Sciatic nerve (tissue), 2 donors: ENCODE results near the gene PRKD3. TPM values are rescaled to one million over a fixed set of nuclear protein-coding genes. Genes with fewer than 3 reads are reported as not detected.

Experiments used
- ATAC-seq: fragments of 200-7000 bp; cut with Tn5 transposase; one replicate; pipeline ENCODE4 v1.9.1; 2020; ENCODE audit warnings: mild to moderate bottlenecking, moderate library complexity
- DNase-seq: peaks from one replicate; pipeline ENCODE4 v3.0.0-alpha.2; 2020; ENCODE audit warnings: low spot score
- intact Hi-C: fragments of 100-400 bp; cut with DNase I; formaldehyde crosslinking; loops from one replicate; pipeline ENCODE4 v1.14.2; 2022
- total RNA-seq: library from RNA; stranded (reverse); fragmentation: NEBNext Ultra II Directional; extraction: Animal tissue kit (Norgen Biotek cat#: 25700); gene quantifications from one replicate; pipeline ENCODE4 v1.2.1, GENCODE V29; 2021
- donor health status: DM: no; HTN: no; CAD: no.
- donor health status: DM: no; HTN: no; CAD: no.

The PRKD3 gene
- total RNA-seq: 57.2 TPM

- intact Hi-C loops: no loop called here
- ATAC-seq (peak; percentile 91), DNase-seq (no peak)
Measured at GRCh38 chr2:37324786-37325624, at the start of gene PRKD3. Gene PRKD3 (minus strand): TSS chr2:37324833. CDS start chr2:37316524, 8,309 bp downstream.

GRCh38 chr2:37372000-37372399, 47.4 kb upstream of the PRKD3 start:
- intact Hi-C loops: no loop called here
- DNase-seq (no peak), ATAC-seq (no peak)

- ATAC-seq (no peak), DNase-seq (no peak)
- intact Hi-C loops: no loop called here
Measured at GRCh38 chr2:37370666-37371065, 46.0 kb upstream of the PRKD3 start.

- ATAC-seq: no peak
- DNase-seq: no peak
- intact Hi-C loops: no loop called here
Measured at GRCh38 chr2:37367984-37368383, 43.4 kb upstream of the PRKD3 start.

GRCh38 chr2:37367310-37367709, 42.7 kb upstream of the PRKD3 start:
- ATAC-seq (no peak), DNase-seq (no peak)
- intact Hi-C loops: no loop called here

- intact Hi-C loops: no loop called here
- ATAC-seq (no peak), DNase-seq (no peak)
Measured at GRCh38 chr2:37366773-37367172, 42.1 kb upstream of the PRKD3 start.

- ATAC-seq (no peak), DNase-seq (no peak)
- intact Hi-C loops: no loop called here
Measured at GRCh38 chr2:37365669-37366068, 41.0 kb upstream of the PRKD3 start.

- DNase-seq (no peak), ATAC-seq (no peak)
- intact Hi-C loops: no loop called here
Measured at GRCh38 chr2:37364351-37364750, 39.7 kb upstream of the PRKD3 start.

- DNase-seq (no peak), ATAC-seq (no peak)
- intact Hi-C loops: no loop called here
Measured at GRCh38 chr2:37361994-37362698, 37.5 kb upstream of the PRKD3 start.

- intact Hi-C loops: no loop called here
- DNase-seq (no peak), ATAC-seq (no peak)
Measured at GRCh38 chr2:37361216-37361815, 36.7 kb upstream of the PRKD3 start.

GRCh38 chr2:37358466-37358865, 33.8 kb upstream of the PRKD3 start:
- intact Hi-C loops: no loop called here
- DNase-seq (no peak), ATAC-seq (no peak)

GRCh38 chr2:37357530-37357929, 32.9 kb upstream of the PRKD3 start:
- intact Hi-C loops: no loop called here
- DNase-seq (no peak), ATAC-seq (no peak)

GRCh38 chr2:37357069-37357468, 32.4 kb upstream of the PRKD3 start:
- no peak for DNase-seq
- intact Hi-C loops: no loop called here
- no peak for ATAC-seq

- ATAC-seq: no peak
- no peak for DNase-seq
- intact Hi-C loops: no loop called here
Measured at GRCh38 chr2:37356299-37356698, 31.7 kb upstream of the PRKD3 start.

- DNase-seq: no peak
- ATAC-seq: no peak
- intact Hi-C loops: no loop called here
Measured at GRCh38 chr2:37355735-37356134, 31.1 kb upstream of the PRKD3 start.

- DNase-seq (no peak), ATAC-seq (no peak)
- intact Hi-C loops: no loop called here
Measured at GRCh38 chr2:37354531-37354930, 29.9 kb upstream of the PRKD3 start.

- DNase-seq (no peak), ATAC-seq (no peak)
Measured at GRCh38 chr2:37350034-37350433, 25.4 kb upstream of the PRKD3 start.

GRCh38 chr2:37349231-37349860, 24.7 kb upstream of the PRKD3 start:
- no peak for ATAC-seq
- no peak for DNase-seq
- intact Hi-C loops: no loop called here

More at GRCh38 chr2:37350034-37350433, 25.4 kb upstream of the PRKD3 start:
- intact Hi-C loops: no loop called here

GRCh38 chr2:37348155-37348554, 23.5 kb upstream of the PRKD3 start:
- ATAC-seq: no peak
- DNase-seq: no peak
- intact Hi-C loops: no loop called here
